H1 (cell line): ENCODE results near the gene RAD18. TPM values are rescaled to one million over a fixed set of nuclear protein-coding genes. Genes with fewer than 3 reads are reported as not detected.

ENCODE experiments used
- RBBP5 ChIP-seq: IDR thresholded peaks from 2 replicates; pipeline ENCODE4 v1.7.1; 2012; ENCODE audit warnings: low read depth, mild to moderate bottlenecking, inconsistent platforms, low read length, moderate library complexity, borderline replicate concordance
- polyA plus RNA-seq, 7 experiments: library from polyadenylated mRNA; depleted of rRNA in 3 of 7; stranded (reverse) in 5 of 7; unstranded in 2 of 7; fragments of >200 nt in 5 of 7; fragments of 200-250 nt in 2 of 7; gene quantifications; 1 replicate in 5 of 7; 2 replicates in 1 of 7; 4 replicates in 1 of 7; pipeline versions ENCODE4 v1.2.1 to v1.2.3, GENCODE V29; 2011 to 2013; ENCODE audit warnings: missing spikeins in 2 of 7, mixed read lengths in 2 of 7
- total RNA-seq: library from RNA; stranded (reverse); fragmentation: NEBNext Ultra II Directional; extraction: Animal tissue kit (Norgen Biotek cat#: 25700); gene quantifications from 2 replicates; pipeline ENCODE4 v1.2.1, GENCODE V29; 2021

The RAD18 gene
- total and polyA plus RNA-seq, 2 of the 8 experiments (the other 6 are each of a cell fraction or from before 2014, with no cell fraction given): 13.0 to 23.2 TPM

GRCh38 chr3:8970971-8971589 lies 7.8 kb upstream of the RAD18 start (continued):
- TF ChIP-seq RBBP5: no peak
